NCI-H446 (cell line): ENCODE results near the gene PRSS33.

Source experiments
- DNase-seq, 2 experiments: peaks; one replicate each; lab custom pipeline; 2025; lab: John Stamatoyannopoulos, UW

The PRSS33 gene

GRCh38 chr16:2798723-2799204, 11.4 kb upstream of the PRSS33 start:
- no peak for DNase-seq

GRCh38 chr16:2795395-2796143, 8.2 kb upstream of the PRSS33 start:
- DNase-seq = no peak

- no peak for DNase-seq
These were observed 5.6 kb upstream of the PRSS33 start for GRCh38 chr16:2792940-2793339.

- DNase-seq = no peak
These were observed 3.8 kb upstream of the PRSS33 start for GRCh38 chr16:2791174-2791573.

GRCh38 chr16:2790631-2791030, 3.3 kb upstream of the PRSS33 start:
- DNase-seq = no peak

GRCh38 chr16:2787961-2788360, 601 bp upstream of the PRSS33 start:
- no peak for DNase-seq

GRCh38 chr16:2786826-2787151, 571 bp downstream of the PRSS33 start:
- DNase-seq = no peak

- DNase-seq = no peak
These were observed 1.1 kb downstream of the PRSS33 start for GRCh38 chr16:2786061-2786825.

GRCh38 chr16:2785101-2785991, 2.0 kb downstream of the PRSS33 start:
- DNase-seq = no peak

- DNase-seq = no peak
These were observed 2.8 kb downstream of the PRSS33 start for GRCh38 chr16:2784358-2785100.

- DNase-seq = no peak
These were observed 3.6 kb downstream of the PRSS33 start for GRCh38 chr16:2783581-2784357.

GRCh38 chr16:2782583-2783351, 4.6 kb downstream of the PRSS33 start:
- DNase-seq = no peak

- no peak for DNase-seq
These were observed 7.1 kb downstream of the PRSS33 start for GRCh38 chr16:2779978-2780898.

- DNase-seq = no peak
These were observed 8.0 kb downstream of the PRSS33 start for GRCh38 chr16:2779151-2779920.

GRCh38 chr16:2778630-2778958, 8.8 kb downstream of the PRSS33 start:
- DNase-seq = no peak

GRCh38 chr16:2777903-2778629, 9.3 kb downstream of the PRSS33 start:
- no peak for DNase-seq

GRCh38 chr16:2777231-2777902, 10.0 kb downstream of the PRSS33 start, which contains the start of gene ELOB:
ELOB (minus strand) TSS chr16:2777280; CDS start chr16:2777239, 41 bp downstream.
- DNase-seq = peak; percentile 46 to 83
